Upper lobe of left lung (tissue), 4 donors: ENCODE measurements around the gene MST1R.

Experiments used
- CTCF ChIP-seq, 6 experiments: fragments of 450-650 bp in 4 of 6; fragments of 200-600 bp in 2 of 6; sonication (generic) in 2 of 6; IDR thresholded peaks; one replicate each; pipeline ENCODE4 v1.5.1; 2016 to 2019; ENCODE audit warnings: antibody characterized with exemption in 6 of 6
- POLR2A ChIP-seq, 4 donors: fragments of 450-650 bp; IDR thresholded peaks; one replicate each; pipeline ENCODE4 v1.5.1; 2016 to 2017; ENCODE audit warnings: antibody characterized with exemption in 4 of 4, mild to moderate bottlenecking in 2 of 4

GRCh38 chr3:49899815-49900214, 3.9 kb downstream of the MST1R start:
- TF ChIP-seq CTCF (IDR thresholded peaks at IDR 0.05), result no peak
- TF ChIP-seq POLR2A (IDR thresholded peaks at IDR 0.05), result no peak
